Ectodermal cell (in vitro differentiated cells): ENCODE results near the gene PTPN22. TPM values are rescaled to one million over a fixed set of nuclear protein-coding genes. Genes with fewer than 3 reads are reported as not detected.

Experiments used
- H3K27ac ChIP-seq: 2 replicates; pipeline ENCODE4 v1.7.0; 2013; ENCODE audit warnings: mild to moderate bottlenecking, low read depth, low read length; ENCODE audit not compliant: insufficient read depth, poor library complexity, severe bottlenecking
- H3K27me3 ChIP-seq: 2 replicates; pipeline ENCODE4 v1.7.0; 2013; ENCODE audit warnings: mild to moderate bottlenecking, low read length; ENCODE audit not compliant: insufficient read depth, control insufficient read depth, poor library complexity, severe bottlenecking
- H3K36me3 ChIP-seq: one replicate; pipeline ENCODE4 v1.7.0; 2013; ENCODE audit warnings: low read length; ENCODE audit not compliant: control insufficient read depth, insufficient read depth
- H3K4me1 ChIP-seq: one replicate; pipeline ENCODE4 v1.7.0; 2013; ENCODE audit warnings: low read length; ENCODE audit not compliant: control insufficient read depth, insufficient read depth
- H3K4me3 ChIP-seq: 2 replicates; pipeline ENCODE4 v1.7.0; 2013; ENCODE audit warnings: low read depth, low read length, control low read depth; ENCODE audit not compliant: insufficient read depth
- H3K9me3 ChIP-seq: 2 replicates; pipeline ENCODE4 v1.7.0; 2013; ENCODE audit warnings: mild to moderate bottlenecking, low read length, moderate library complexity; ENCODE audit not compliant: control insufficient read depth
- WGBS, 2 experiments: methylation state at CpG; one replicate each; pipeline ENCODE4 v1.1.7; 2013; ENCODE audit warnings: missing lambda C conversion rate in 2 of 2; 5-methylcytosine and 5-hydroxymethylcytosine counted together
- polyA plus RNA-seq, 4 experiments: library from polyadenylated mRNA; stranded (reverse); fragments of 50-300 nt; gene quantifications; one replicate each; pipeline ENCODE4 v1.2.3, GENCODE V29; 2013

Gene PTPN22
- not detected for polyA plus RNA-seq (2013, experiment 1 of 4)
- not detected for polyA plus RNA-seq (2013, experiment 2 of 4)
- not detected for polyA plus RNA-seq (2013, experiment 3 of 4)
- polyA plus RNA-seq (2013, experiment 4 of 4), result not detected

GRCh38 chr1:113871597-113872113, at the start of gene PTPN22:
Gene PTPN22, minus strand, starts transcription at chr1:113871712.
- H3K4me3 ChIP-seq, result no peak within 1 kb of the TSS
- no peaks in the 10 kb centered on the region for H3K4me1 ChIP-seq
- H3K27me3 ChIP-seq, result no peaks in the 10 kb centered on the region
- no peaks in the 10 kb centered on the region for H3K9me3 ChIP-seq
- no peak within 1 kb of the TSS for H3K27ac ChIP-seq
- no peaks in the 10 kb centered on the region for H3K36me3 ChIP-seq
- WGBS, 2 experiments, result 86% methylated on average over 4 of the region's 4 CpGs

- Histone ChIP-seq H3K4me1 (no peaks in the 10 kb centered on the region), H3K4me3 (no peak overlapping the region), H3K36me3 (no peaks in the 10 kb centered on the region), H3K27ac (no peak overlapping the region), H3K9me3 (no peaks in the 10 kb centered on the region), H3K27me3 (peaks cover 7% of the 10 kb centered on the region)
These were observed 46.7 kb upstream of the PTPN22 start for GRCh38 chr1:113918243-113918642.

- Histone ChIP-seq H3K9me3 (no peaks in the 10 kb centered on the region), H3K4me3 (no peak overlapping the region), H3K36me3 (no peaks in the 10 kb centered on the region), H3K27ac (no peak overlapping the region), H3K4me1 (no peaks in the 10 kb centered on the region), H3K27me3 (peaks cover 1% of the 10 kb centered on the region)
- 91% methylated on average over 2 of the region's 2 CpGs for WGBS, 2 experiments
These were observed 46.0 kb upstream of the PTPN22 start for GRCh38 chr1:113917400-113918082.

GRCh38 chr1:113916974-113917373, 45.5 kb upstream of the PTPN22 start:
- Histone ChIP-seq H3K9me3 (no peaks in the 10 kb centered on the region), H3K27ac (no peak overlapping the region)
- WGBS, 2 experiments, result 93 to 94% methylated on average over 5 of the region's 5 CpGs

GRCh38 chr1:113913887-113914664, 42.6 kb upstream of the PTPN22 start:
- Histone ChIP-seq H3K27me3 (no peaks in the 10 kb centered on the region), H3K9me3 (no peaks in the 10 kb centered on the region), H3K4me3 (no peak overlapping the region), H3K4me1 (no peaks in the 10 kb centered on the region), H3K36me3 (peaks cover 17% of the 10 kb centered on the region), H3K27ac (no peak overlapping the region)
- 93 to 96% methylated on average over 5 of the region's 5 CpGs for WGBS, 2 experiments

More at GRCh38 chr1:113916974-113917373, 45.5 kb upstream of the PTPN22 start:
- no peak overlapping the region for H3K4me3 ChIP-seq
- no peaks in the 10 kb centered on the region for H3K27me3 ChIP-seq
- H3K4me1 ChIP-seq, result no peaks in the 10 kb centered on the region
- no peaks in the 10 kb centered on the region for H3K36me3 ChIP-seq

- H3K4me3 ChIP-seq, result no peak overlapping the region
- peaks cover 17% of the 10 kb centered on the region for H3K36me3 ChIP-seq
- H3K27ac ChIP-seq, result no peak overlapping the region
- no peaks in the 10 kb centered on the region for H3K9me3 ChIP-seq
- H3K27me3 ChIP-seq, result no peaks in the 10 kb centered on the region
- WGBS, 2 experiments, result 79 to 82% methylated on average over 3 of the region's 3 CpGs
- no peaks in the 10 kb centered on the region for H3K4me1 ChIP-seq
These were observed 41.8 kb upstream of the PTPN22 start for GRCh38 chr1:113913312-113913668.

GRCh38 chr1:113912594-113913311, 41.2 kb upstream of the PTPN22 start:
- Histone ChIP-seq H3K4me1 (no peaks in the 10 kb centered on the region), H3K4me3 (no peak overlapping the region), H3K9me3 (no peaks in the 10 kb centered on the region), H3K27ac (no peak overlapping the region), H3K27me3 (no peaks in the 10 kb centered on the region), H3K36me3 (peaks cover 17% of the 10 kb centered on the region)
- WGBS, 2 experiments, result 93 to 94% methylated on average over 6 of the region's 6 CpGs

- H3K9me3 ChIP-seq, result no peaks in the 10 kb centered on the region
- no peak overlapping the region for H3K27ac ChIP-seq
- H3K4me1 ChIP-seq, result peaks cover 8% of the 10 kb centered on the region
- H3K27me3 ChIP-seq, result no peaks in the 10 kb centered on the region
- WGBS, 2 experiments, result 0 to 2% methylated on average over 17 of the region's 17 CpGs
- H3K36me3 ChIP-seq, result peaks cover 5% of the 10 kb centered on the region
- H3K4me3 ChIP-seq, result peak overlapping the region; percentile 88
These were observed 33.9 kb upstream of the PTPN22 start for GRCh38 chr1:113905435-113905861.

- Histone ChIP-seq H3K27ac (peak within 1 kb of the TSS; percentile 44), H3K4me3 (peak within 1 kb of the TSS; percentile 88), H3K36me3 (no peaks in the 10 kb centered on the region), H3K9me3 (no peaks in the 10 kb centered on the region), H3K4me1 (peaks cover 8% of the 10 kb centered on the region), H3K27me3 (no peaks in the 10 kb centered on the region)
- 0% methylated on average over 67 of the region's 67 CpGs for WGBS, 2 experiments
These were observed 33.3 kb upstream of the PTPN22 start, which contains the start of the genes AP4B1 and DCLRE1B for GRCh38 chr1:113904674-113905434. Gene AP4B1, minus strand, starts transcription at chr1:113904799. Its CDS starts 82 bp downstream, at chr1:113904717. Gene DCLRE1B, plus strand, starts transcription at chr1:113905326. Its CDS starts 261 bp downstream, at chr1:113905587.
